Stimulated activated CD4-positive, alpha-beta T cell treated with anti-CD3 and anti-CD28 coated beads, TNF-alpha, amount 100 ng/mL, for 4 hours (primary cell): ENCODE measurements around the gene MIPOL1.
"Not testable (repeated sequence)": the region's sequence is repeated elsewhere in the genome, so short reads cannot be mapped to it uniquely, and the experiment has no call there.

Experiments used
- DNase-seq, 3 experiments: peaks; one replicate each; pipeline ENCODE4 v3.0.0-alpha.2; 2020; ENCODE audit warnings: low read depth in 3 of 3

MIPOL1 gene

GRCh38 chr14:37545174-37545573 is 347.4 kb downstream of the MIPOL1 start:
- DNase-seq: no peak

- DNase-seq: no peak
Observed at GRCh38 chr14:37546621-37547447, 349.1 kb downstream of the MIPOL1 start.

GRCh38 chr14:37550511-37550910 is 352.8 kb downstream of the MIPOL1 start:
- DNase-seq: no peak

GRCh38 chr14:37551119-37551518 is 353.4 kb downstream of the MIPOL1 start:
- DNase-seq: no peak

GRCh38 chr14:37553935-37554550 is 356.3 kb downstream of the MIPOL1 start:
- no peak for DNase-seq

- DNase-seq: not testable (repeated sequence)
Observed at GRCh38 chr14:37555596-37555995, 357.9 kb downstream of the MIPOL1 start.

- DNase-seq: no peak
Observed at GRCh38 chr14:37558740-37559139, 361.0 kb downstream of the MIPOL1 start.

GRCh38 chr14:37559386-37559785 is 361.6 kb downstream of the MIPOL1 start:
- no peak for DNase-seq

- no peak for DNase-seq
Observed at GRCh38 chr14:37563189-37563588, 365.5 kb downstream of the MIPOL1 start.

- no peak for DNase-seq
Observed at GRCh38 chr14:37565550-37565949, 367.8 kb downstream of the MIPOL1 start.

- DNase-seq: no peak
Observed at GRCh38 chr14:37566811-37567371, 369.2 kb downstream of the MIPOL1 start.

- DNase-seq: no peak
Observed at GRCh38 chr14:37569729-37570128, 372.0 kb downstream of the MIPOL1 start.

- no peak for DNase-seq
Observed at GRCh38 chr14:37571391-37571790, 373.7 kb downstream of the MIPOL1 start.

- no peak for DNase-seq
Observed at GRCh38 chr14:37573356-37573755, 375.6 kb downstream of the MIPOL1 start.

- DNase-seq: no peak
Observed at GRCh38 chr14:37579274-37579673, 381.5 kb downstream of the MIPOL1 start.

- no peak for DNase-seq
Observed at GRCh38 chr14:37580146-37580545, 382.4 kb downstream of the MIPOL1 start.

- no peak for DNase-seq
Observed at GRCh38 chr14:37583358-37584210, 385.8 kb downstream of the MIPOL1 start.

- no peak for DNase-seq
Observed at GRCh38 chr14:37584211-37585100, 386.7 kb downstream of the MIPOL1 start.

GRCh38 chr14:37585101-37585511 is 387.4 kb downstream of the MIPOL1 start:
- DNase-seq: no peak

- DNase-seq: no peak
Observed at GRCh38 chr14:37585971-37586796, 388.4 kb downstream of the MIPOL1 start.
